GM21515 (cell line): Measurements from ENCODE around the gene PPARA.
"Not testable (repeated sequence)": the region's sequence is repeated elsewhere in the genome, so short reads cannot be mapped to it uniquely, and the experiment has no call there.

ENCODE experiments used
- ATAC-seq: cut with Tn5 transposase; IDR thresholded peaks from one replicate; pipeline ENCODE4 v1.9.1; 2021; ENCODE audit not compliant: unreplicated experiment

Gene PPARA

DNA sequence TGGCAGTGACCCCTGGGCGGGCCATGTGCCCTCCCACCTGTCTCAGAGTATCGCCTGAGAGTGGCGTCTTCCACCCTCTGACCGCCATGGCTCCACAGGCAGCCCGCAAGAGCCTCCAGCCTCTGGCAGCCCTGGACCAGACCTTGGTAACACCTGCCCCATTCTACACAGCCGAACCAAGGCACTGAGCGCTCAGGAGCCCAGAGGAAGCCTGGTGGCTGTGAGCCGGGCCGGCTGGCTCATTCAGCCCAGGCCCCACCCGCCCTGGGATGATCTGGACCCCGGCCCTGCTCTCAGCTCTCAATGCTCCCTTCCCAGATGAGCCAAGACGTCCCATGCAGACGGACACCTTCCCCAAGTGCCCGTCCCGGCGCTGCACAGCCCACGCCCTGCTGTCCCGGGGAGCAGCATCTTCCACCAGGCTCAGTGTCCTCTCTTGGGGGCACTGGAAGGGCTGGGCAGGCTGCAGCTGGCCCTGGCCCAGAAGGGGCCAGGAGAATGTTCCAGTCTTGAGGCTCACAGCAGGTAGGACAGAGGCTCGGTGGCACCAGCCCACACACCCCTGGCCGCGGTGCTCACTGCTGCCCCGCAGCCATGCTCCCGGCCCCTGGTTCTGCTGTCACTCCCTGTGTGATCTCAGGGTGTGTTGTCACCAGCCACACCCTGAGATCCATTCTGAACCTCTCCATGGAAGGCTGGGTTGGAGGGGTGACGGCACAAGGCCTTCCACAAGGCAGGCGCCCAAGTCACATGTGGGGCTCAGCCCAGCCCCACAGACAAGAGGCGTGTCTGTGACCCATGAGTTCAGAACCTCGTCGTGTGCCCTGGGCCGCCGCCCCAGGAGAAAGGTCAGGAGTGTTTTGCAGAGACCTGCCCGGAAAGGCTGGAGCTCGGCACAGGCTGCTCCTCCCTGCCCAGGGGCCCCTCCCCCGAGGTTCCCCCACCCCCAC is 24.2 kb upstream of the PPARA start:
- ATAC-seq, result no peak

DNA sequence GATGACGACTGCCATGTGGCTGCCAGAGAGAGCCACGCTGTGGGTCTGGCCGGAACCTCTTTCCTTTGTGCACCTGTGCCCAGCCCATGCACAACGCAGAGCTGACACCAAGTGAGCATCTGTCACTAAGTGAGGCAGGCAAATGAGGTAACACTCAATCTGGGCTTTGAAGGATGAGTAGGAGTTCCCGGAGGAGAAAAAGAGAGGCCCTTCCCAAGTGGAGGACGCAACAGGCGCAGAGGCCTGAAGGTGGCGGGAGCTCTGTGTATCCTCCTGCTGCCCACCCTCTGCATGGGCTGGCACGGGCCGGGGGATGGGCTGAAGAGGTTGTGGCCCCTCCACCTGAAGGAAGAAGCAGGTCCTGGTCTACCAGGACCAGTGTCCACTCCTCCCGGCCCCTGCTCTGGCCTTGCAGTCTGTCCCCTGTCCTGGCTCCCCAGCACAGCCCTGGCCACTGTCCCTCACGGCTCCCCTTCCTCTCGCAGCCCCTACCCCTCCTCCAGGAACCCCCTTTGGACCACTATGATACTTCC is 23.4 kb upstream of the PPARA start:
- ATAC-seq, result no peak

- no peak for ATAC-seq
These were observed 22.8 kb upstream of the PPARA start for GRCh38 chr22:46127556-46127955.

DNA sequence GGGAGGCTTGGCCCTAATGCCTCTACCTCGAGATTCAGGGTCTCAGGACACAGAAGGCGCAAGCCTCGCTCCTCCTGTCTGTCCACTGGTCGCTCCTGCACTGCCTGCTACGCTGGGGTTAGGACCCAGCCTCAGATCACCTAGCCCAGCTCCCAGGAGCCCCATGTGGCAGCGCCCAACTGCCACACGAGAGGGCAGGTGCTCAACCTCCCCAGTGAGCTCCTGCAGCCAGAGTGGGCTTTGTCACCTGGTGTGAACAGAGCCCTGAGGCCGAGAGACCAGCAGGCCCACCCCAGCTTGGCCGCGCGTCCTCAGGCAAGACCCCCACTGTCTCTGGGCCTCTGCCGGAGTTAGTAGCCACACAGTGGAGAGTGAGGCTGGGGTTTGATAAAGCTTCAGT is 21.7 kb upstream of the PPARA start:
- no peak for ATAC-seq

- ATAC-seq, result no peak
These were observed 20.8 kb upstream of the PPARA start for GRCh38 chr22:46129390-46130041.

DNA sequence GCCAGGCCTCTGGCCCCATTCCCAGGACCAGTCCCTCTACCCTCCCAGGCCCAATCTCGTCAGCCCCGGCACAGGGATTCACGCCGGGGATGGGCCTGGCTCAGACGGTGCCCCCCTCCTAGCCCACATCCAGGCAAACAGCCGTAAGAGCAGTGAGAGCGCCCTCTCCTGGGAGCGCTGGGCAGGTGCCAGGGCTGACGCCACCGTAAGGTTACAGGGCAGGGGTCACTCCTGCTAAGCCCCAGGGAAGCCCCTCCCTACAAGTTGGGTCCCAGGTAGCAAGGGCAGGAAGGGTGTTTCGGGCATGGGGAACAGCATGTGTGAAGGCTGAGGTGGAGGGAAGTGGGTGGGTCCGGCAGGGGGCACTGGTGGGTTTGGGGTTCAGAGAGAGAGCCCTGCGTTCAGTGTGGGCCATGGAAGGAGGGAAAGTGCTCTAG is 19.2 kb upstream of the PPARA start:
- ATAC-seq, result no peak

GRCh38 chr22:46132193-46132829 is 18.0 kb upstream of the PPARA start:
- ATAC-seq, result not testable (repeated sequence)

- no peak for ATAC-seq
These were observed 17.3 kb upstream of the PPARA start for GRCh38 chr22:46132830-46133587.

- ATAC-seq, result no peak
These were observed 16.8 kb upstream of the PPARA start for GRCh38 chr22:46133588-46133855.

DNA sequence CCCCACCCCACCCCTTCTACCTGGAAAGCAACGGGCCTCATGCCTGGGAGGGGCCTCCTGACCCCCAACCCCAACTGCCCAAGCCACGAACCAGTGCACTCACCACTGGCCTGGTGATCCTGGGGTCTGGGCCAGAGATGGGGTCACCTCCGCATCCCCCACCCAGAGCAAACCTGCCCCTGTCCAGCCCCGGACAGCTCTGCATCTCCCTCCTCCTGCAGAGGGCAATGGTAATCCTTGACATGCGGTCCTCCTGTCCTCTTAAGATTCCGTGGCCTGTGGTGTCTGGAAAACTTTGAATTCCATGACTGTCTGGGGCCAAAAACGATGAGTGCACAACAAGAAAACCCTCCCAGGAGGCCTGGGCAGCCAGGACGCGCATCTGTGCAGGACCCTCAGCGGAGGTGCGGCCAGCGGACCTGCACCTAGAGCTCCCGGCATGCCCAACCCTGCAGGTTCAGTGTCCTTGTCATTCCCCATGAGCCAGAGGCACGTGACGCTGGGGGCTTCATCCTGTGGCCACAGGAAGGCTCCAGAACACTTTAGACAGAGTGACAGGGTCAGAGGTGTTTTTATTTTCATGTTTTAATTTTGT is 16.1 kb upstream of the PPARA start:
- no peak for ATAC-seq

- ATAC-seq, result no peak
These were observed 14.5 kb upstream of the PPARA start for GRCh38 chr22:46135611-46136485.

DNA sequence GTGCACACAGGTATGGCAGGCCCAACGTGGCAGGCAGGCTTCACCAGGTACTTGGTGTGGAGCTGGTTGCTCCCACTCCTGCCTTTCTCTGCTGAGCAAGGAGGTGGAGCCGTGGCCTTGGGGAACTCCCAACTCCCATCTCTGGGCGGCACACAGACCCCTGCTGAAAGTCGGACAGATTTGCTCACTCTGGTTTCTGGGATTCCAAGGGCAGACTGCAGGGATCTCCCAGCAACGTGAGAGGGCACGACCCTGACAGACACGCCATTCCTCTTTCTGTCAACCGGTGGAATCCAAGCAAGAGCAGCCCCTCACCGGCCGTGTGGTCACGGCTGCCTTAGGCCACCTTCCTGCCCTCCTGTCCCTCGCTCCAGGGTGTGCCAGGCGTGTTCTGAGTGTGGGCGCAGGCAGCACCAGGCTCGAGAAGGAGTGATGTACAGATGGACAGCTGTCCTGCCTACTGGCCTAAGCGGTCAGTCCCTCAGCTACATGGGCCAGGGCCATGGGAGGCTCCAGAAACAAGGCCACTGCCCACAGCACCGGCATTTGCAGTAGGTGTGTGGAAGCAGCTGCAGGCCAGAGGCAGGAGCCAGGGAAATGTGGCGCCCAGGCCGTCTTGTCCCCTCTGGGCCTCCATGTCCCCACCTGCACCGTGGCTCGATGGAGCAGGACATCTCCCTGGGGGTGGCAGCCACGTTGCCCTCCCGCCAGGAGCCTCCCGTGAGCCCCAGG is 13.7 kb upstream of the PPARA start:
- no peak for ATAC-seq

DNA sequence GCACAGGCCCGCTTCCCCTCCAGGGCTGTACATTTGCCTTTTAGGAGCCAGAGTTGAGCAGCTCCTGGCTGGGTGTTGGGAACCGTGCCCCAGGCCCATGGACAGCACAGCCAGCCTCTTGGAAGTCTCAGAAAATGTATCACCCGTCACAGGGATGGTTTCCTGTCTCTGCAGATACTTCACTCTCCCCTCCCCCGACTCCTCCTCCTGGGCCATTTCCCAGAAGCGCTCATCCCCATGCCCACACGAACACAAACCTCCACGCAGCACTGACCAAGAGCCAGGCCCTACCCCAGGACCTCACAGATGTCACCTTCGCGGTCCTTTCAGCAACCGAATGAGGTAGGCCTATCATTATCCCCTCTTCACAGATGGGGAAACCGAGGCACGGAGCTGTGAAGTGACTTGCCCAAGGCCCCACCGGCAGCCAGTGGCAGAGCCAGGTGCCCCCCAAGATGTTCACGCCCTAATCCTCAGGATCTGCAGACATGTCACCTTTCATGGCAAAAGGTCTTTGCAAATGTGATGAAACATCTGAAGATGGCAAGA is 13.0 kb upstream of the PPARA start:
- no peak for ATAC-seq

GRCh38 chr22:46138058-46138797 is 12.1 kb upstream of the PPARA start:
- no peak for ATAC-seq

DNA sequence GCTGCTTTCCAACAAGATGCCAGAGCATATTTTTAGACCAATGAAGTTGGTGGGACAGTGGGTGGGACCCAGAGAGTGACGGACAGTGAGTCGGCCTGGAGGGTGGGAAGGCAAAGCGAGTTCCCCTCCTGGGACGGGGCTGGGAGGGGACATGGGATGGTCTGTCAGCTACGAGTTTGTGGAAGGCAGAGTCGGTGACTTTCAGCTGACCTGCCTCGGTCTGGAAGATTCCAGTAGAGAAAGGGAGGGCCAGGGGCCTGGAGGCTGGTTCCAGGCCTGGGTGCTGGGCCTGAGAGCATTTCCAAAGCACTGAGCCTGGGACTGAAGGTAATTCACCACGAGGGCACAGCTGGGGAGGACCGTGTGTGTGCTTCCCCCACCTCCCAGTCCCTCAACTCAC is 10.9 kb upstream of the PPARA start:
- ATAC-seq, result not testable (repeated sequence)

- no peak for ATAC-seq
These were observed 10.4 kb upstream of the PPARA start for GRCh38 chr22:46139895-46140350.

DNA sequence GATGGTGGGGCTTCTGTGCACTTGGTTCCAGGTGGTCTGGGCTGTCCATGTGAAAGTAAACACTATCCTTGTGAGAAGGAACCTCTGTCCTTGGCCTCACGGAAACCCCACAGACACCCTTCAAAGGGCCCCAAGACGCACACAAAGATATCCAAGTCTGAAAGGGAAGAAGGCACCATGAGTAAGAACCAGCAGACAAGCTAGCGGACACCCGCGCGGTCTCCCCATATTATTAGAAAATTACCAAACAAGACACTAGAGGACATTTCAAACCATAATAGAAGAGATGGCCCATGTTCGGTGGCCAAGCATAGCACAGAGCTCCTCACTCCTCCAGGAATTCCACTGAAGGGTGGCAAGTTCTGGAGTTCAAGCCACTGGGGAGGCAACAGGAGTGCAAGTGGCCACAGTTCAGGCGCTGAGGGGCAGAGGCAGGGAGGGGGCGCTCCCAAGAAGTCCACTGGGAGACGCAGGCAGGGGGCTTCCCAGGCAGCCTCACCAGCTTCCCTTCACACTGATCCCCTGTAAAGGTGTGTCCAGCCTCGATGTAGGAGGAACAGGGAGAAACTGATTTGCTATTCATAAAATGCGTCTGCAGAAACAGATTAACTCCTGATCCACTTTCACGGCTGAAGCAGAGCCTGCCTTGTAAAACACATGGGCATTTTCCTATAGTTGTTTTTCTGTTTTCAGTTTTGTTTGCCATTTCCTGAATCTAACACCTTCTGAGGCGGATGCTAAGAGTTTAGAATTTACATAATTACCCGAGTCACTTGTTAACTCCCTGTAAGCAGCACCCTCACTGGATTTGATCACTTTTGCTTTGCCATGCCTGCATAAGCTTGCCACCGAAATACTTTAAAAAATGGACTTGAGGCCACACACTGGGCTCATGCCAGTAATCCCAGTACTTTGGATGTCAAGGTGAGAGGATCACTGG is 9.1 kb upstream of the PPARA start:
- ATAC-seq, result no peak
